Measurements from ENCODE around the gene UBXN4. TPM values are rescaled to one million over a fixed set of nuclear protein-coding genes. Genes with fewer than 3 reads are reported as not detected.

The UBXN4 gene
- total RNA-seq, 5 donors from 2014 or later (not counting 1 experiment from before 2014, with no cell fraction given), result 96.6 to 140 (median 121) TPM

GRCh38 chr2:135825131-135825530 lies 83.5 kb downstream of the UBXN4 start:
- peaks cover 5% of the 10 kb centered on the region for H3K36me3 Mint-ChIP-seq
- ChIA-PET CTCF (interaction anchor here (0.7 to 1.0 kb wide), 4 partner anchors 18 to 755 kb away, joined by 3 to 6 read pairs (median 4); no protein-coding TSS in a partner anchor), POLR2A (interaction anchor here in 1 of 2 donors (0.5 kb wide), 1 partner anchor 759 kb away, joined by 12 read pairs; no protein-coding TSS in a partner anchor)
- no peak for ATAC-seq (replicated peaks in 1 of 4)
- H3K27ac Mint-ChIP-seq, result no peak overlapping the region
- Histone ChIP-seq H3K4me1 (ENCODE audit: control insufficient read depth in 1 of 2, extremely low read depth in 1 of 2, insufficient read depth in 2 of 2, low read length in 2 of 2) (peaks cover 5 to 17% of the 10 kb centered on the region in 2 experiments), H3K9me3 (peaks cover 2% of the 10 kb centered on the region), H3K27ac (ENCODE audit: low read length) (no peak overlapping the region), H3K4me3 (ENCODE audit: control insufficient read depth in 1 of 2, extremely low read depth in 1 of 2, low read length in 1 of 2) (no peak overlapping the region), H3K27me3 (replicated peaks in 1 of 2; ENCODE audit: control insufficient read depth in 2 of 2, extremely low read depth in 1 of 2, insufficient read depth in 2 of 2, low read length in 1 of 2) (no peaks in the 10 kb centered on the region), H3K36me3 (ENCODE audit: control insufficient read depth in 2 of 2, extremely low read depth in 1 of 2, insufficient read depth in 1 of 2, low read length in 1 of 2) (no peaks in the 10 kb centered on the region)
- H3K4me3 Mint-ChIP-seq, result no peak overlapping the region
- H3K27me3 Mint-ChIP-seq, result no peaks in the 10 kb centered on the region
- peaks cover 6 to 14% (median 9%) of the 10 kb centered on the region in 3 donors for H3K9me3 Mint-ChIP-seq
- peaks cover 10 to 14% (median 10%) of the 10 kb centered on the region in 3 donors for H3K4me1 Mint-ChIP-seq
- 85% methylated on average over 4 of the region's 9 CpGs for WGBS (ENCODE audit: insufficient coverage)
- no peak for DNase-seq

- ATAC-seq (replicated peaks in 1 of 4) (no peak), DNase-seq (no peak)
- H3K36me3 Mint-ChIP-seq, result peaks cover 5% of the 10 kb centered on the region
- H3K27ac Mint-ChIP-seq, result no peak overlapping the region
- H3K27me3 Mint-ChIP-seq, result no peaks in the 10 kb centered on the region
- H3K9me3 Mint-ChIP-seq, result peaks cover 6 to 14% (median 9%) of the 10 kb centered on the region in 3 donors
- H3K27ac ChIP-seq (ENCODE audit: low read length), result no peak overlapping the region
- POLR2A ChIA-PET, result interaction anchor here in 1 of 2 donors (0.5 kb wide), 2 partner anchors 53 to 760 kb away, joined by 7 to 12 read pairs; no protein-coding TSS in a partner anchor
- no peak overlapping the region for H3K4me3 Mint-ChIP-seq
- no peaks in the 10 kb centered on the region for H3K36me3 ChIP-seq (ENCODE audit: control insufficient read depth in 2 of 2, extremely low read depth in 1 of 2, insufficient read depth in 1 of 2, low read length in 1 of 2)
- H3K4me3 ChIP-seq (ENCODE audit: control insufficient read depth in 1 of 2, extremely low read depth in 1 of 2, low read length in 1 of 2), result no peak overlapping the region
- H3K9me3 ChIP-seq, result peaks cover 2% of the 10 kb centered on the region
- H3K4me1 ChIP-seq (ENCODE audit: control insufficient read depth in 1 of 2, extremely low read depth in 1 of 2, insufficient read depth in 2 of 2, low read length in 2 of 2), result peaks cover under 1 to 11% of the 10 kb centered on the region in 2 experiments
- CTCF ChIA-PET, result interaction anchor here in 1 of 2 donors (0.7 kb wide), 1 partner anchor 65 kb away, joined by 4 read pairs; no protein-coding TSS in a partner anchor
- H3K27me3 ChIP-seq (replicated peaks in 1 of 2; ENCODE audit: control insufficient read depth in 2 of 2, extremely low read depth in 1 of 2, insufficient read depth in 2 of 2, low read length in 1 of 2), result no peaks in the 10 kb centered on the region
- 63% methylated on average over 7 of the region's 11 CpGs for WGBS (ENCODE audit: insufficient coverage)
- H3K4me1 Mint-ChIP-seq, result peaks cover 5 to 8% (median 5%) of the 10 kb centered on the region in 3 donors
Measured at GRCh38 chr2:135825550-135826176, 84.0 kb downstream of the UBXN4 start.

GRCh38 chr2:135826544-135826943 lies 84.9 kb downstream of the UBXN4 start:
- DNase-seq (no peak), ATAC-seq (replicated peaks in 1 of 4) (no peak)
- H3K36me3 Mint-ChIP-seq, result peaks cover 5% of the 10 kb centered on the region
- no peaks in the 10 kb centered on the region for H3K27me3 Mint-ChIP-seq
- H3K27ac ChIP-seq (ENCODE audit: low read length), result no peak overlapping the region
- no peaks in the 10 kb centered on the region for H3K36me3 ChIP-seq (ENCODE audit: control insufficient read depth in 2 of 2, extremely low read depth in 1 of 2, insufficient read depth in 1 of 2, low read length in 1 of 2)
- no peaks in the 10 kb centered on the region for H3K4me1 Mint-ChIP-seq
- H3K27ac Mint-ChIP-seq, result no peak overlapping the region
- H3K27me3 ChIP-seq (replicated peaks in 1 of 2; ENCODE audit: control insufficient read depth in 2 of 2, extremely low read depth in 1 of 2, insufficient read depth in 2 of 2, low read length in 1 of 2), result no peaks in the 10 kb centered on the region
- ChIA-PET POLR2A (no interaction called here), CTCF (interaction anchor here in 1 of 2 donors (0.7 kb wide), 1 partner anchor 86 kb away, joined by 3 read pairs; no protein-coding TSS in a partner anchor)
- peaks cover 2% of the 10 kb centered on the region for H3K9me3 ChIP-seq
- peaks cover 0 to 3% of the 10 kb centered on the region in 2 experiments for H3K4me1 ChIP-seq (ENCODE audit: control insufficient read depth in 1 of 2, extremely low read depth in 1 of 2, insufficient read depth in 2 of 2, low read length in 2 of 2)
- H3K4me3 ChIP-seq (ENCODE audit: control insufficient read depth in 1 of 2, extremely low read depth in 1 of 2, low read length in 1 of 2), result no peak overlapping the region
- no peak overlapping the region for H3K4me3 Mint-ChIP-seq
- peaks cover 6 to 14% (median 9%) of the 10 kb centered on the region in 3 donors for H3K9me3 Mint-ChIP-seq
- 94% methylated on average over 5 of the region's 6 CpGs for WGBS (ENCODE audit: insufficient coverage)

- Mint-ChIP-seq H3K9me3 (no peaks in the 10 kb centered on the region), H3K4me3 (no peak overlapping the region), H3K27me3 (no peaks in the 10 kb centered on the region), H3K27ac (no peak overlapping the region), H3K4me1 (no peaks in the 10 kb centered on the region), H3K36me3 (no peaks in the 10 kb centered on the region)
- Histone ChIP-seq H3K9me3 (no peaks in the 10 kb centered on the region), H3K27ac (ENCODE audit: low read length) (no peak overlapping the region), H3K4me1 (ENCODE audit: control insufficient read depth in 1 of 2, extremely low read depth in 1 of 2, insufficient read depth in 2 of 2, low read length in 2 of 2) (peaks cover 0 to 3% of the 10 kb centered on the region in 2 experiments), H3K27me3 (replicated peaks in 1 of 2; ENCODE audit: control insufficient read depth in 2 of 2, extremely low read depth in 1 of 2, insufficient read depth in 2 of 2, low read length in 1 of 2) (no peaks in the 10 kb centered on the region), H3K4me3 (ENCODE audit: control insufficient read depth in 1 of 2, extremely low read depth in 1 of 2, low read length in 1 of 2) (no peak overlapping the region), H3K36me3 (ENCODE audit: control insufficient read depth in 2 of 2, extremely low read depth in 1 of 2, insufficient read depth in 1 of 2, low read length in 1 of 2) (no peaks in the 10 kb centered on the region)
- ChIA-PET POLR2A (no interaction called here), CTCF (no interaction called here)
- WGBS (ENCODE audit: insufficient coverage), result 100% methylated on average over 1 of the region's 13 CpGs
- ATAC-seq (replicated peaks in 1 of 4) (no peak), DNase-seq (no peak)
Measured at GRCh38 chr2:135829378-135830135, 87.9 kb downstream of the UBXN4 start.

GRCh38 chr2:135831180-135831812 lies 89.6 kb downstream of the UBXN4 start:
- H3K27me3 ChIP-seq (replicated peaks in 1 of 2; ENCODE audit: control insufficient read depth in 2 of 2, extremely low read depth in 1 of 2, insufficient read depth in 2 of 2, low read length in 1 of 2), result no peaks in the 10 kb centered on the region
- DNase-seq (no peak), ATAC-seq (replicated peaks in 1 of 4) (no peak)
- ChIA-PET CTCF (no interaction called here), POLR2A (no interaction called here)
- Mint-ChIP-seq H3K4me1 (peaks cover 2 to 8% (median 3%) of the 10 kb centered on the region in 3 donors), H3K27ac (no peak overlapping the region), H3K4me3 (no peak overlapping the region), H3K9me3 (no peaks in the 10 kb centered on the region), H3K36me3 (no peaks in the 10 kb centered on the region), H3K27me3 (no peaks in the 10 kb centered on the region)
- no peaks in the 10 kb centered on the region for H3K9me3 ChIP-seq
- no peak overlapping the region for H3K27ac ChIP-seq (ENCODE audit: low read length)
- H3K4me1 ChIP-seq (ENCODE audit: control insufficient read depth in 1 of 2, extremely low read depth in 1 of 2, insufficient read depth in 2 of 2, low read length in 2 of 2), result no peaks in the 10 kb centered on the region
- no peaks in the 10 kb centered on the region for H3K36me3 ChIP-seq (ENCODE audit: control insufficient read depth in 2 of 2, extremely low read depth in 1 of 2, insufficient read depth in 1 of 2, low read length in 1 of 2)
- no peak overlapping the region for H3K4me3 ChIP-seq (ENCODE audit: control insufficient read depth in 1 of 2, extremely low read depth in 1 of 2, low read length in 1 of 2)
- WGBS (ENCODE audit: insufficient coverage), result 90% methylated on average over 11 of the region's 14 CpGs

- Mint-ChIP-seq H3K9me3 (no peaks in the 10 kb centered on the region), H3K27me3 (no peaks in the 10 kb centered on the region), H3K4me1 (peaks cover 5 to 11% (median 8%) of the 10 kb centered on the region in 3 donors), H3K27ac (no peak overlapping the region), H3K4me3 (no peak overlapping the region), H3K36me3 (no peaks in the 10 kb centered on the region)
- ChIA-PET CTCF (no interaction called here), POLR2A (no interaction called here)
- Histone ChIP-seq H3K27ac (ENCODE audit: low read length) (no peak overlapping the region), H3K4me1 (ENCODE audit: control insufficient read depth in 1 of 2, extremely low read depth in 1 of 2, insufficient read depth in 2 of 2, low read length in 2 of 2) (no peaks in the 10 kb centered on the region), H3K27me3 (replicated peaks in 1 of 2; ENCODE audit: control insufficient read depth in 2 of 2, extremely low read depth in 1 of 2, insufficient read depth in 2 of 2, low read length in 1 of 2) (no peaks in the 10 kb centered on the region), H3K4me3 (ENCODE audit: control insufficient read depth in 1 of 2, extremely low read depth in 1 of 2, low read length in 1 of 2) (no peak overlapping the region), H3K9me3 (no peaks in the 10 kb centered on the region), H3K36me3 (ENCODE audit: control insufficient read depth in 2 of 2, extremely low read depth in 1 of 2, insufficient read depth in 1 of 2, low read length in 1 of 2) (no peaks in the 10 kb centered on the region)
- DNase-seq (no peak), ATAC-seq (replicated peaks in 1 of 4) (no peak)
- WGBS (ENCODE audit: insufficient coverage), result 93% methylated on average over 6 of the region's 6 CpGs
Measured at GRCh38 chr2:135832891-135833290, 91.2 kb downstream of the UBXN4 start.
